ENCODE measurements around the gene TRDN. TPM values are rescaled to one million over a fixed set of nuclear protein-coding genes. Genes with fewer than 3 reads are reported as not detected.

Gene TRDN
- total RNA-seq, 1 experiment from 2014 or later, result 39.8 TPM

- no peak for TF ChIP-seq SP1 (CRISPR knock-in tag; conservative IDR thresholded peaks at IDR 0.05)
Measured at GRCh38 chr6:123635567-123635966, 1.2 kb downstream of the TRDN start (continued).

DNA sequence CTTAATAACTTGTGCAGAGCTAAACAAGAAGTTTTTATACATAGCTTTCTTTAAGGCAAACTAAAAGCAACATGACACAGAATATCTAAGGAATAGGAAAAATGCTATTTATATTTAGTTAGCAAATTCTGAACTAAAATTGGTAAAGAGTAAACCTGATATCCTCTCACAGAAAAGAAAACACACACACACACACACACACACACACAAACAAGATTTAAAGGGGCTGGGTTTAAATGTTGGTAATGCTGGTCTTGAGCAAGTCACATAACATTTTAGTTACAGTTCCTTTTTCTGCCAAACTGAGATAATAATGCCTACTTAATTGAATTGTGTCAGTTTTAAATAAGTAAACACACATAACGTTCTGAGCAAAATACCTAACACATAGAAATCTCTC lies 1.6 kb downstream of the TRDN start:
- TF ChIP-seq, protein P1, sequence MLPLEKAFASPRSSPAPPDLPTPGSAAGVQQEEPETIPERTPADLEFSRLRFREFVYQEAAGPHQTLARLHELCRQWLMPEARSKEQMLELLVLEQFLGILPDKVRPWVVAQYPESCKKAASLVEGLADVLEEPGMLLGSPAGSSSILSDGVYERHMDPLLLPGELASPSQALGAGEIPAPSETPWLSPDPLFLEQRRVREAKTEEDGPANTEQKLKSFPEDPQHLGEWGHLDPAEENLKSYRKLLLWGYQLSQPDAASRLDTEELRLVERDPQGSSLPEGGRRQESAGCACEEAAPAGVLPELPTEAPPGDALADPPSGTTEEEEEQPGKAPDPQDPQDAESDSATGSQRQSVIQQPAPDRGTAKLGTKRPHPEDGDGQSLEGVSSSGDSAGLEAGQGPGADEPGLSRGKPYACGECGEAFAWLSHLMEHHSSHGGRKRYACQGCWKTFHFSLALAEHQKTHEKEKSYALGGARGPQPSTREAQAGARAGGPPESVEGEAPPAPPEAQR (CRISPR knock-in tag; IDR thresholded peaks at IDR 0.05), result no peak
- no peak for TF ChIP-seq STAT6 (CRISPR knock-in tag; conservative IDR thresholded peaks at IDR 0.05; ENCODE audit: low read depth)
- TF ChIP-seq AR (CRISPR knock-in tag; IDR thresholded peaks at IDR 0.05), result no peak
- TF ChIP-seq, protein P2, sequence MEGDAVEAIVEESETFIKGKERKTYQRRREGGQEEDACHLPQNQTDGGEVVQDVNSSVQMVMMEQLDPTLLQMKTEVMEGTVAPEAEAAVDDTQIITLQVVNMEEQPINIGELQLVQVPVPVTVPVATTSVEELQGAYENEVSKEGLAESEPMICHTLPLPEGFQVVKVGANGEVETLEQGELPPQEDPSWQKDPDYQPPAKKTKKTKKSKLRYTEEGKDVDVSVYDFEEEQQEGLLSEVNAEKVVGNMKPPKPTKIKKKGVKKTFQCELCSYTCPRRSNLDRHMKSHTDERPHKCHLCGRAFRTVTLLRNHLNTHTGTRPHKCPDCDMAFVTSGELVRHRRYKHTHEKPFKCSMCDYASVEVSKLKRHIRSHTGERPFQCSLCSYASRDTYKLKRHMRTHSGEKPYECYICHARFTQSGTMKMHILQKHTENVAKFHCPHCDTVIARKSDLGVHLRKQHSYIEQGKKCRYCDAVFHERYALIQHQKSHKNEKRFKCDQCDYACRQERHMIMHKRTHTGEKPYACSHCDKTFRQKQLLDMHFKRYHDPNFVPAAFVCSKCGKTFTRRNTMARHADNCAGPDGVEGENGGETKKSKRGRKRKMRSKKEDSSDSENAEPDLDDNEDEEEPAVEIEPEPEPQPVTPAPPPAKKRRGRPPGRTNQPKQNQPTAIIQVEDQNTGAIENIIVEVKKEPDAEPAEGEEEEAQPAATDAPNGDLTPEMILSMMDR (IDR thresholded peaks at IDR 0.05), result no peak
- no peak for TF ChIP-seq USF1 (CRISPR knock-in tag; IDR thresholded peaks at IDR 0.05)
- TF ChIP-seq, protein P3, sequence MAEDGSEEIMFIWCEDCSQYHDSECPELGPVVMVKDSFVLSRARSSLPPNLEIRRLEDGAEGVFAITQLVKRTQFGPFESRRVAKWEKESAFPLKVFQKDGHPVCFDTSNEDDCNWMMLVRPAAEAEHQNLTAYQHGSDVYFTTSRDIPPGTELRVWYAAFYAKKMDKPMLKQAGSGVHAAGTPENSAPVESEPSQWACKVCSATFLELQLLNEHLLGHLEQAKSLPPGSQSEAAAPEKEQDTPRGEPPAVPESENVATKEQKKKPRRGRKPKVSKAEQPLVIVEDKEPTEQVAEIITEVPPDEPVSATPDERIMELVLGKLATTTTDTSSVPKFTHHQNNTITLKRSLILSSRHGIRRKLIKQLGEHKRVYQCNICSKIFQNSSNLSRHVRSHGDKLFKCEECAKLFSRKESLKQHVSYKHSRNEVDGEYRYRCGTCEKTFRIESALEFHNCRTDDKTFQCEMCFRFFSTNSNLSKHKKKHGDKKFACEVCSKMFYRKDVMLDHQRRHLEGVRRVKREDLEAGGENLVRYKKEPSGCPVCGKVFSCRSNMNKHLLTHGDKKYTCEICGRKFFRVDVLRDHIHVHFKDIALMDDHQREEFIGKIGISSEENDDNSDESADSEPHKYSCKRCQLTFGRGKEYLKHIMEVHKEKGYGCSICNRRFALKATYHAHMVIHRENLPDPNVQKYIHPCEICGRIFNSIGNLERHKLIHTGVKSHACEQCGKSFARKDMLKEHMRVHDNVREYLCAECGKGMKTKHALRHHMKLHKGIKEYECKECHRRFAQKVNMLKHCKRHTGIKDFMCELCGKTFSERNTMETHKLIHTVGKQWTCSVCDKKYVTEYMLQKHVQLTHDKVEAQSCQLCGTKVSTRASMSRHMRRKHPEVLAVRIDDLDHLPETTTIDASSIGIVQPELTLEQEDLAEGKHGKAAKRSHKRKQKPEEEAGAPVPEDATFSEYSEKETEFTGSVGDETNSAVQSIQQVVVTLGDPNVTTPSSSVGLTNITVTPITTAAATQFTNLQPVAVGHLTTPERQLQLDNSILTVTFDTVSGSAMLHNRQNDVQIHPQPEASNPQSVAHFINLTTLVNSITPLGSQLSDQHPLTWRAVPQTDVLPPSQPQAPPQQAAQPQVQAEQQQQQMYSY (CRISPR knock-in tag; IDR thresholded peaks at IDR 0.05), result no peak
- no peak for TF ChIP-seq ZNF423 (CRISPR knock-in tag; IDR thresholded peaks at IDR 0.05)
- no peak for TF ChIP-seq NFE2L1 (CRISPR knock-in tag; IDR thresholded peaks at IDR 0.05)
- TF ChIP-seq ZNF138 (CRISPR knock-in tag; conservative IDR thresholded peaks at IDR 0.05), result no peak
- TF ChIP-seq, protein P4, sequence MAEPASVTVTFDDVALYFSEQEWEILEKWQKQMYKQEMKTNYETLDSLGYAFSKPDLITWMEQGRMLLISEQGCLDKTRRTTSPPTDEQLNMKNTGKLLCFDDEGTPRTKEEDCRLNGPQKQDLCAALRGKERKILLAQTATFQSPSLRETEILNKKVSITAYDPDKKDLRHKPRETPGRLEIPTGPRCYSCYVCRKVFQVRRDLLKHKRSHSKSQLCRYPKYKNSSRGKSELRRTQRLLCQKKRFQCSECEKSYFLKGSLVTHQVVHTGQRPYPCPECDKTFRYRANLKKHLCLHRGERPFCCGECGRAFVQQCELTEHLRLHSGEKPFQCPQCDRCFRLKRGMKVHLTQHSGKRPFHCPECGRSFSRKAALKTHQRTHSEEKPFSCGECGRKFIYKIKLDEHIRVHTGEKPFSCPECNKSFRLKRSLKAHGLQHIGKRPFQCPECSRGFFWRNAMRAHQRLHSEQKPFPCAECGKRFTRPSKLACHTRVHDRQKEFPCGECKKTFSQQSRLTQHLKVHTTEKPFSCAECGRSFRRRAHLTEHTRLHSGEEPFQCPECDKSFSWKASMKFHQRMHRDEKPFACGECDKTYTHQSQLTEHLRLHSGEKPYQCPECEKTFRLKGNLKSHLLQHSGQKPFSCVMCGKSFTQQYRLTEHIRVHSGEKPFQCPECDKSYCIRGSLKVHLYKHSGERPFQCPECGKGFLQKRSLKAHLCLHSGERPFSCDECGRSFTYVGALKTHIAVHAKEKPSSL (CRISPR knock-in tag; conservative IDR thresholded peaks at IDR 0.05), result no peak
- TF ChIP-seq ZNF671 (CRISPR knock-in tag; IDR thresholded peaks at IDR 0.05), result no peak
- no peak for TF ChIP-seq ESRRA (CRISPR knock-in tag; IDR thresholded peaks at IDR 0.05; ENCODE audit: borderline replicate concordance)
- TF ChIP-seq GRHL2 (CRISPR knock-in tag; IDR thresholded peaks at IDR 0.05; ENCODE audit: insufficient replicate concordance, severe bottlenecking), result no peak
- no peak for TF ChIP-seq JUN (CRISPR knock-in tag; IDR thresholded peaks at IDR 0.05)
- TF ChIP-seq ZNF232 (CRISPR knock-in tag; IDR thresholded peaks at IDR 0.05), result no peak
- no peak for TF ChIP-seq E2F4 (CRISPR knock-in tag; IDR thresholded peaks at IDR 0.05; ENCODE audit: borderline replicate concordance, low read depth)
- CTCF ChIA-PET, result interaction anchor here (1.3 kb wide), 1 partner anchor 80 kb away, joined by 6 read pairs; no protein-coding TSS in a partner anchor
- Mint-ChIP-seq H3K4me3 (no peak overlapping the region), H3K36me3 (no peaks in the 10 kb centered on the region), H3K9me3 (no peaks in the 10 kb centered on the region), H3K4me1 (peaks cover 34% of the 10 kb centered on the region), H3K27ac (no peak overlapping the region), H3K27me3 (ENCODE audit: low read depth) (no peaks in the 10 kb centered on the region)
- no peak for ATAC-seq
- no peak for DNase-seq (ENCODE audit: low spot score)
- POLR2A ChIA-PET, result no interaction called here
